HCEC 1CT (cell line): ENCODE results near the gene SNX10.

ENCODE experiments used
- DNase-seq: peaks from one replicate; pipeline ENCODE4 v3.0.0-alpha.2; 2017

The SNX10 gene

GRCh38 chr7:26409661-26410547, 118.2 kb downstream of the SNX10 start:
- DNase-seq = no peak

GRCh38 chr7:26413007-26413691, 121.5 kb downstream of the SNX10 start:
- DNase-seq = no peak

- no peak for DNase-seq
Measured at GRCh38 chr7:26416004-26416403, 124.3 kb downstream of the SNX10 start.

GRCh38 chr7:26417911-26418413, 126.3 kb downstream of the SNX10 start:
- no peak for DNase-seq

GRCh38 chr7:26419198-26419597, 127.5 kb downstream of the SNX10 start:
- no peak for DNase-seq

- DNase-seq = no peak
Measured at GRCh38 chr7:26420422-26421019, 128.9 kb downstream of the SNX10 start.

- no peak for DNase-seq
Measured at GRCh38 chr7:26422761-26423160, 131.1 kb downstream of the SNX10 start.

- DNase-seq = no peak
Measured at GRCh38 chr7:26423436-26423835, 131.8 kb downstream of the SNX10 start.
